Stimulated activated CD4-positive, alpha-beta T cell treated with anti-CD3 and anti-CD28 coated beads, Interleukin-12 subunit alpha, Interleukin-12 subunit beta, amount 100 ng/mL, for 24 hours (primary cell): ENCODE data around the gene PRR22.
"Not testable (repeated sequence)": the region's sequence is repeated elsewhere in the genome, so short reads cannot be mapped to it uniquely, and the experiment has no call there.

Experiments
- DNase-seq, 2 experiments: peaks; one replicate each; pipeline ENCODE4 v3.0.0-alpha.2; 2020; ENCODE audit warnings: low read depth in 2 of 2

PRR22 gene

GRCh38 chr19:5790559-5791520 lies 6.3 kb upstream of the PRR22 start, which contains the start of gene DUS3L:
TSS of gene DUS3L (minus strand) at chr19:5791163. CDS start at chr19:5791141, 22 bp downstream.
- peak; percentile 93 to 94 for DNase-seq

GRCh38 chr19:5789886-5790558 lies 5.5 kb upstream of the PRR22 start:
- DNase-seq, result no peak

GRCh38 chr19:5789351-5789761 lies 4.8 kb upstream of the PRR22 start:
- no peak for DNase-seq

- DNase-seq, result no peak
Measured at GRCh38 chr19:5788422-5788821, 3.9 kb upstream of the PRR22 start.

GRCh38 chr19:5787409-5788182 lies 3.0 kb upstream of the PRR22 start:
- no peak for DNase-seq

- DNase-seq, result no peak
Measured at GRCh38 chr19:5786593-5787408, 2.3 kb upstream of the PRR22 start.

GRCh38 chr19:5785423-5785822 lies 877 bp upstream of the PRR22 start:
- DNase-seq, result no peak

- DNase-seq, result no peak
Measured at GRCh38 chr19:5782945-5783919, 1.3 kb downstream of the PRR22 start.

GRCh38 chr19:5782322-5782721 lies 2.2 kb downstream of the PRR22 start:
- DNase-seq, result no peak

- DNase-seq, result not testable (repeated sequence)
Measured at GRCh38 chr19:5780916-5781315, 3.6 kb downstream of the PRR22 start.

DNA sequence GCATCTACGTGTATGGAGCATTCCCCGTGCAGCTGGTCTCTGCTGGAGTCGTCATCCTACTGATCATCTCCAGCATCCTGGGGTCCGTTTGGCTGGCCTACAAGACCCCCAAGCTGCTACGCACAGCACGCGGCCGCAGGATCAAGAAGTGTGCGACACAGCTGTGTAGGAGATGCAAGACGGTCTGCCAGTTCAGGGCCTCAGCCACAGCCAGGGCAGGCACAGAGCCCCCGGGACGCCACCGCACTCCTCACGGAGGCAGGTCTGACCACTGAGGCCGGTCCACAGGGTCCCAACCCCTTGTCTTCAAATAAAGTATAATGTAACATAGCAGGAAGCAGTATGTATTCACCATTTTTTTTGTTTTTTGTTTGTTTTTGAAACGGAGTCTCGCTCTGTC lies 6.1 kb downstream of the PRR22 start:
- DNase-seq, result no peak

GRCh38 chr19:5775668-5776309 lies 8.8 kb downstream of the PRR22 start:
- DNase-seq, result no peak

DNA sequence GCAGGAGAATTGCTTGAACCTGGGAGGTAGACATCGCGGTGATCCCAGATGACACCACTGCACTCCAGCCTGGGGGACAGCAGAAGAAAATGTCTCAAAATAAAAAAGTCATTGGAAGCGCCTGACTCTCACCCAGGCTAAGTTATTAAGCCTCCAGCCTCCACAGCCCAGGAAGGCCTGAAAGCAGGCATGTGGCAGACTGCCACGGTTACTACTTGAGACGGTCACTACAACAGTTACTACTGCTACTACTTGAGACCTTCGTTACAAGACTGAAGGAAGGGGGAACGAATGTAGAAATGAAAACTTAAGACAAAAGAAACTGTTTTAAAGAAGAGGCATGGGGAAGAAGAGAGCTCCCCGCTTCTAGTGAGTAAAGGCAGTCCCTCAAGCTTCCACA lies 9.6 kb downstream of the PRR22 start:
- no peak for DNase-seq

DNA sequence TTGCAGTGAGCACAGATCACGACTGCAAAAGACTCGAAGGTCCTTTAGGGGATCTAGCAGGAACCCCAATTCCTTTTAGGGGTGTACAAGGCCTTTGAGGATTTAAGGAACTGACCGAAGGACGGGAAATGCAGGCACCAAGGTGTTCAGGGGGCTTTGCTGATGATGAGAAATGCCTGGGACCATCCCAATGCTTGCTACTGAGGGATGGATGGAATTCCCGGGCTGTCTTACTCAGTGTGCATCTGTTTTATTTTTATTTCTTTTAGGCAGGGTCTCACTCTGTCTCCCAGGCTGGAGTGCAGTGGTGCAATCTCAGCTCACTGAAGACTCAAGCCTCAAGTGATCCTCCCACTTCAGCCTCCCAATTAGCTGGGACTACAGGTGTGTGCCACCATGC lies 11.3 kb downstream of the PRR22 start:
- no peak for DNase-seq

GRCh38 chr19:5772416-5772815 lies 12.1 kb downstream of the PRR22 start:
- no peak for DNase-seq

GRCh38 chr19:5767949-5768348 lies 16.6 kb downstream of the PRR22 start:
- DNase-seq, result no peak

DNA sequence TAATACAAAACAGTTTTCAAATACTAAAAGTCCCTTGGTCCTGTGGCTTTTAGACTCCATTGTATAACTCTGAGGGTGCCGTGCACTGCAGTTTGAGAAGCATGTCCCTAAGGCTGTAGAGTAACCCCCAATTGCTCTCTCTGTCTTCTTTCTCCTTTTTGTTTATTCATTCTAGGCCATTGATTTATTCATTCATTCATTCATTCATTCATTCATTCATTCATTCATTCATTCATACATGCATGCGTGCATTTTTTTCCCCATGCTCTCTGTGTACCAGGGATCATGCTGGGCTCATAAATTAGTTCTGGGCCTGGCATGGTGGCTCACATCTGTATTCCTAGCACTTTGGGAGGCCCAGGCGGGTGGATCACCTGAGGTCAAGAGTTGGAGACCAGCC lies 19.3 kb downstream of the PRR22 start:
- DNase-seq, result no peak

GRCh38 chr19:5762608-5763217 lies 21.8 kb downstream of the PRR22 start:
- DNase-seq, result no peak

- DNase-seq, result no peak
Measured at GRCh38 chr19:5753743-5754142, 30.8 kb downstream of the PRR22 start.
